ENCODE data around the gene SLC2A14.
"Not testable (repeated sequence)": the region's sequence is repeated elsewhere in the genome, so short reads cannot be mapped to it uniquely, and the experiment has no call there.

SLC2A14 gene

DNA sequence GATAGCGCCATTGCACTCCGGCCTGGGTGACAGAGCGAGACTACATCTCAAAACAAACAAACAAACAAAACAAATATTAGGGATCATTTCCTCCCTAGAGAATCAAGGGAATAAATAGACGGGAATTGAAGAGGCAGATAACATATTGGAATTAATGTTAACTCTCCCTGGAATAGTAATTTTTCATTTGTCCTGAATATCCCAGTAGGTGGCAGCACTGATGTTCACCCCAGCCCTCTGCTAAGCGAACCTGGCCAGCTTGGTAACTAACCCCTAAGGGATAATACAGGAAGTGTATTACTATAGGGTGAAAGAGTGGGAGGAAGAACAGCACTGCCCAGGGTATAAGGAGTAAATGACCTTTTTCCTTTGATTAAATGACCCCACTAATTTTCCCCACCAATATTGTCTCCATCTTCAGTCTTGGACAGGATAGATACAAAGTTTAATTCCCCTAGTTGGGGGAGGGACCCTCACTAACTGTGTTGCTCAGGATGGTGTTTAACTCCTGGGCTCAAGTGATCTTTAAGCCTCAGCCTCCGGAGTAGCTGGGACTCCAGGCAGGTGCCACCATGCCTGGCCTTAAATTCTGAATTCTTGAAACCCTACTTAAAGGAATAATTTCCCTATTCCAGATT, 40.5 kb downstream of the SLC2A14 start:
- peak; percentile 75 for DNase-seq

GRCh38 chr12:7829737-7830136, 43.0 kb downstream of the SLC2A14 start:
- not testable (repeated sequence) for DNase-seq

GRCh38 chr12:7825754-7826153, 47.0 kb downstream of the SLC2A14 start:
- DNase-seq: peak; percentile 92

- peak; percentile 93 for DNase-seq
Observed at GRCh38 chr12:7806863-7807487, 65.7 kb downstream of the SLC2A14 start.

DNA sequence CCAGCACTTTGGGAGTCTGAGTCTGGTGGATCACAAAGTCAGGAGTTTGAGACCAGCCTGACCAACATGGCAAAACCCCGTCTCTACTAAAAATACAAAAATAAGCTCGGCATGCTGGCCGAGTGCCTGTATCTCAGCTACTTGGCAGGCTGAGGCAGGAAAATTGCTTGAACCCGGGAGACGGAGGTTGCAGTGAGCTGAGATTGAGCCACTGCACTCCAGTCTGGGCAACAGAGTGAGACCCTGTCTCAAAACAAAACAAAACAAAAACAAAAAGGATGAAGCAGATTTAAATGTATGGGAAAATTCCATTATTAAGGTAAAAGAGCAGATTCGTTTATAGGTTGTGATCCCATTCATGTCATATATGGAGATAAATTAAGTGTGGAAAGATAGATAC, 66.4 kb downstream of the SLC2A14 start:
- not testable (repeated sequence) for DNase-seq

GRCh38 chr12:7801460-7801859, 71.3 kb downstream of the SLC2A14 start:
- DNase-seq: no peak

DNA sequence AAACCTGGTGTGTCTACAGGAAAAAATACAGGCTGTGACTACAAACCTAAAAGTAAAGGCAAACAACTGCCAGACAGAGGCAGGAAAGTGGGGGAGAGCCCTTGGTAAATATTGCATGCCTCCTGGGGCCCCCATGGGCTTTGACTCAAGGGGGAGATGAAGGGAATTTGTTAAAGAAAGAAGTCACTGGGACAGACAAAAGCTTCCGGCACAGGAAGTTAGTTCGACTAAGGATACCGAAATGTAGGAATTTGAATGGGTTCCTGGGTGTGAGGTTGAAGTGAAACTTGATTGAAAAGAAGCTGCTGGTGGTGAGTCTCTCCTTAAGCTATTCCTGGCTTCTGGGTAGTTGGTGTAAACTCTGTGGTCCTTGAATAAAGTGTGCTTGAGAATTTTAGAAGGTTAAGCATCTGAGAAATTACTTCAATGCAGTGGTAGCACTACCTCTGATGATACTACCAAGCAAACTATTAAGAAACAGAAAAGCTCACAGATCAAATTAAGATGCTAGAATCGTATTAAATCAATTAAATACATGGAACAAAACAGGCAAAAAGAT, 73.9 kb downstream of the SLC2A14 start:
- DNase-seq: not testable (repeated sequence)

- DNase-seq: peak; percentile 69
Observed at GRCh38 chr12:7797698-7798398, 74.9 kb downstream of the SLC2A14 start.

GRCh38 chr12:7797269-7797668, 75.4 kb downstream of the SLC2A14 start:
- DNase-seq: not testable (repeated sequence)

DNA sequence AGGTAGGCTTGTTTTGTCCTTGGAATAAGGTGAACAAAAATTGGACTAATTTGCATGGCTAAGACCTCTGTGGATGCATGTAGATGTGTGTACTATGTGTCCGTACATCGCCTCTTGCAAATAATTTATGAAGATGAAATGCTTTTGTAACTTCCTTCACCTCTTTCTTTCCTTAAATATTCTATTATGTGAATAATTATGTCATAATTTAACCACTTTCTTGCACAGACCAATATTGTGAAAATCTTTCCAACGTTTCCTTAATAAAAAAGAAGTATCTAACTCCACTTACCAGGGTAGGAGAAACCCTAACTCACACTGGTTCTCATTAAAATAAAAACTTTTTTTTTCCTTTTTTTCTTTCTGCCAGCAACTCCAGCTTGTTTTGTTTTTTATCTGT, 79.5 kb downstream of the SLC2A14 start:
- no peak for DNase-seq

DNA sequence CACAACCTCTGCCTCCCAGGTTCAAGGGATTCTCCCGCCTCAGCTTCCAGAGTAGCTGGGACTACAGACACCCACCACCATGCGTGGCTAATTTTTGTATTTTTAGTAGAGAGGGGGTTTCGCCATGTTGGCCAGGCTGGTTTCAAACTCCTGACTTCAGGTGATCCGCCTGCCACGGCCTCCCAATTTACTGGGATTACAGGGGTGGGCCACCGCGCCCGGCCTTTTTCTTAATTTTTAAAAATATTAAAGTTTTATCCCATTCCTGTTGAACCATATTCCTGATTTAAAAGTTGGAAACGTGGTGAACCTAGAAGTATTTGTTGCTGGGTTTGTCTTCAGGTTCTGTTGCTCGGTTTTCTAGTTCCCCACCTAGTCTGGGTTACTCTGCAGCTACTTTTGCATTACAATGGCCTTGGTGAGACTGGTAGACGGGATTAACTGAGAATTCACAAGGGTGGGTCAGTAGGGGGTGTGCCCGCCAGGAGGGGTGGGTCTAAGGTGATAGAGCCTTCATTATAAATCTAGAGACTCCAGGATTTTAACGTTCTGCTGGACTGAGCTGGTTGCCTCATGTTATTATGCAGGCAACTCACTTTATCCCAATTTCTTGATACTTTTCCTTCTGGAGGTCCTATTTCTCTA, 83.7 kb downstream of the SLC2A14 start, which contains the start of gene NANOG:
NANOG (plus strand) TSS at position 519 of the 645 bp plus-strand sequence. CDS start 213 bp downstream, outside the sequence.
- not testable (repeated sequence) for DNase-seq

DNA sequence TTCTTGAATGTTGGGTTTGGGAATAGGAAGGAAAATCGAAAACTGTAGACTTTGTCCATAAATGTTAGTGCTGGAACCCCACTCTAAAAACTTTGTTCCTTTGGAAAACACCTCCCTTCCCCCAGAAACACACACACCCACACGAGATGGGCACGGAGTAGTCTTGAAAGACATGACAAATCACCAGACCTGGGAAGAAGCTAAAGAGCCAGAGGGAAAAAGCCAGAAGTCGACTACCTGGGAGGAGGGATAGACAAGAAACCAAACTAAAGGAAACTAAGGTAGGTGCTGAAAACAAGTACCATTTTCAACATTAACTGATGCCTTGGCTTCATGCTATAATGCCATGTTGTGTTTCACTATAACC, 84.4 kb downstream of the SLC2A14 start:
- DNase-seq: peak; percentile 58

- DNase-seq: no peak
Observed at GRCh38 chr12:7787574-7788293, 85.0 kb downstream of the SLC2A14 start.

DNA sequence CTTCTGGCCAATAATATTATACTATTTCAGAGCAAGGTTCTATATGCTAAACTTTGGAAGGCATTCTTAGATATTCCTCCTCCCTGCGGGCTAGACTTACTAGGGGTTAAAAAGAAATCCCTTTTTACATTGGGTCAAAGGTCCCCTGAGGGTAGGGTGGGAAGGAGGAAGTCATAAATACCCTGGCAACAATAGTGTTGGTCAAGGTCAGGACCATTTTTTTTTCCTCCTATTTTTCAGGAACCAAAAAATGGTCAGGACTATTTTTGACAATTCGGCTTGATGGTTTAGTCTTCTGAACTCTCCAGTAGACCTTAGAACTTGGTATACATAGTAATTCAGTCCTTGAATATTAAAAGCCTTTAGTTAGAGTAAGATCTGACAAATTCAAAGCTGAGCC, 88.0 kb downstream of the SLC2A14 start:
- DNase-seq: no peak

GRCh38 chr12:7783433-7783832, 89.3 kb downstream of the SLC2A14 start:
- not testable (repeated sequence) for DNase-seq

- no peak for DNase-seq
Observed at GRCh38 chr12:7782055-7782454, 90.7 kb downstream of the SLC2A14 start.

DNA sequence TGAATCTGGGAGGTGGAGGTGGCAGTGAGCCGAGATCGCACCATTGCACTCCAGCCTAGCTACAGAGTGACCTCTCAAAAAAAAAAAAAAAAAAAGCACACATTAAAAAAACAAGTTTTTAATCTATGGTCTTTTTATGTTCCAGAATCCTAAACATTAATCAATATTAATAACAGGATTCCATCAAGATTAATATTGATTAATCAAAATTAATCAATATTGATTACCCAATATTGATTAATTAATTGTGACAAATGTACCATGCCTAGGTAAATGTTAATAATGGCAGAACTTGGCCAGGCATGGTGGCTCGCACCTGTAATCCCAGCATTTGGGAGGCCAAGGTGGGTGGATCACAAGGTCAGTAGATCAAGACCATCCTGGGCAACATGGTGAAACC, 91.4 kb downstream of the SLC2A14 start:
- DNase-seq: no peak

- no peak for DNase-seq
Observed at GRCh38 chr12:7769999-7770398, 102.7 kb downstream of the SLC2A14 start.
